Measurements from ENCODE around the gene RGMA.
"Not testable (repeated sequence)": the region's sequence is repeated elsewhere in the genome, so short reads cannot be mapped to it uniquely, and the experiment has no call there.

RGMA gene

DNA sequence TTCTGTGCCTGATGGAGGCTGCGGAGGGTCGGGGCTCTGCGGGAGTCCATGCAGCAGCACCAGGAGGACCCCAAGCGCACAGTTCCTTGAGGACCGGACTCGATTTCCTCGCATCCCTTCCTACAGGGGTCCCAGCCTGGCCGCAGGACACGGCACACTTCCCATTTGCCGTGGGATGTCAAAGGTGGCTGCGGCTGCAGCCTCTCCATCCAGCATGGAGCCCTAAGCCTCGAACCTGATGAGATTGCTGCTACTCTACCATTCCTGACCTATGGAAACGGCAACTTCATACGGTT is 40.6 kb downstream of the RGMA start:
- DNase-seq (ENCODE audit: low read depth) = no peak

DNA sequence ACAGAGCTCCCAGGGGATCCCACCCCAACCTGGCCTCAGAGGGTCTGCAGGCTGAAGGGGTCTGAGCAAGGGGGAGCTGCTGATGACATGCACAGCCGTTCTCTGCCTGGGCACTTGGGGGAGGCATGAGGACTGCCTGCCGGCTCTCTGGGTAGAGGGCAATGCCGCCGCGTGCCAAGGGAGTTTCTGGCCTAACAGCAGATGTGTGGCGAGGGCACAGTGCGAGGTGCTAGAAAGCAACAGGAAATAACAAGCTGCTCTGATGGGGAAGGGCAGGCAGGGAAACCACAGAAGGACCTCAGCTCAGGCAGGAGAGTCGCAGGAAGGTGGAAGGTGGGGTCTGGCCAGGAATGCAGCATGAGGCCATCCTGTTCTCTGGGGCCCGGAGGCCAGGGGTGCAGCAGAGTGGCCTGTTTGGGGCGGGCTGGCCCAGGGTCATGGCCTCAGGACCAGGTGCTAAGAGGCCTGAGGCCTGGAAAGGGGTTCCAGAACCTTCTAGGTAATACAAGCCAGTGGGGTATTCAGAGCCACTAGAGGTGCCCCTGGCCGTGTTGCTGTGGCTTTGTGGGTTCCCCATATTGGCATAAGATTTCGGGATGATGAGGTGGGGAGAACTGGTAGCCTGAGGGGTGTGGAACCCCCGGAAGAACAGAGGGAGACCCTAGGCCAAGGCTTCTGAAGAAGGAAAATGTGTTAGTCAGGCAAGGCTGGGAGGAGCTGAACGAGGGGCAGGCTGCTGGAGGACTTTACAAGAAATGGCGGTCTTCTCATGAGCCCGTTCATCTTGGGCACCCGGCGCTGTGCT is 41.2 kb downstream of the RGMA start:
- DNase-seq (ENCODE audit: low read depth) = no peak

DNA sequence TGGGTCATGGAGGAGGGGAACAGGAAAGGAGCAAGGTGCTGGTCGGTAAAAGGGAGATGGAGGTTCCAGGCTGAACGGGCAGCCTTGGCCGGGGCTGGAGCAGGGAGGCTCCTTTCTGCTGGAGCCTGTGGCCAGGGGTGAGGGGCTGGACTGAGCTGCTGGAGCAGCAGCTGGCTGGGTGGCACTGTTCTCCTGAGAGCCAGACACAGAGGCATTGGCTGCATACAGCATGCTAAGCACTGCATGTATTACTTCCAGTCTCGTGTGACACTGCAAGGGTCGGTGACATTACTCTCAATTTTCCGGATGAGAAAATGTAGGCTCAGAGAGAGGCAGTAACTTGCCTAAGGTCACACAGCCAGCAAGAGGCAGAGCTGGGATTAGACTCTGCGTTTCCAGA is 42.3 kb downstream of the RGMA start:
- DNase-seq (ENCODE audit: low read depth) = no peak

DNA sequence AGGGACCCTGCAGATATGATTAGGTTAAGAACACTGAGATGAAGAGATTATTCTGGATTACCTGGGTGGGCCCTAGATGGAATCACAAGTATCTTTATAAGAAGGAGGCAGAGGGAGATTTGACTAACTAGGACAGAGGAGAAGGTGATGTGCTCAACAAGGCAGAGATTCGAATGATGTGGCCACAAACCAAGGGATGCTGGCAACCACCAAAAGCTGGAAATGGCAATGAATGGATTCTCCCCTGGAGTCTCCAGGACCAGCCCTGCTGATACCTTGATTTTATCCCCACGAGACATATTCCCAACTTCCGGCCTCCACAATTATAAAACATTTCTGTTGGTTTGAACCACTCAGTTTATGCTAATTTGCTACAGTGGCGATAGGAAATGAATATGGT is 42.9 kb downstream of the RGMA start:
- DNase-seq (ENCODE audit: low read depth) = no peak

DNA sequence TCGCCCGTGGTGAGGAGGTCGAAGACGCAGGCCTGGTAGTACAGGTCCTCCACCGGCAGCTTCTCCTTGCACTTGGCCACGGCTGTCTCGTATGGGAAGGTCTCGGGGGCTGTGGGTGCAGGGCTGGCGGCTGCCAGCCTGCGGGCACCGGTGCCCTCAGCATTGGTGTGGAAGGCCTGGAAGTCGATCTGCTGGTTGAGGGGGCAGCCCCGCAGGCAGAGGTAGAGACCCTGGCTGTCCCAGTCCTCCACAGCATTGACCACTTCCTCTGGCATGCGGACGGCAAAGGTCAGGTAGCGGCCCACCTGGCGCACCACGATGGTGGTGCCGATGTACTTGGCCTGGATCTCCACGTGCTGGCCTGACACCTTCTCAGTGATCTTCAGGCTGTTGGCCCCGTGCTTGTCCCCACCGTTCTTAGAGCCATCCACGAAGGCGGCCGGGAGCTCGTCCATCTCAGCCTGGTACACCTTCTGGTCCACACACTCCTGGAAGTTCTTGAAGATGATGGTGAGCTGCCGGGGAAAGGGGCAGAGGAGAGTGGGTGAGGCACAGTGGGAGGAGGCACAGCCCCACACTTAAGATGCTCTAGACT is 43.7 kb downstream of the RGMA start:
- DNase-seq (ENCODE audit: low read depth) = no peak

DNA sequence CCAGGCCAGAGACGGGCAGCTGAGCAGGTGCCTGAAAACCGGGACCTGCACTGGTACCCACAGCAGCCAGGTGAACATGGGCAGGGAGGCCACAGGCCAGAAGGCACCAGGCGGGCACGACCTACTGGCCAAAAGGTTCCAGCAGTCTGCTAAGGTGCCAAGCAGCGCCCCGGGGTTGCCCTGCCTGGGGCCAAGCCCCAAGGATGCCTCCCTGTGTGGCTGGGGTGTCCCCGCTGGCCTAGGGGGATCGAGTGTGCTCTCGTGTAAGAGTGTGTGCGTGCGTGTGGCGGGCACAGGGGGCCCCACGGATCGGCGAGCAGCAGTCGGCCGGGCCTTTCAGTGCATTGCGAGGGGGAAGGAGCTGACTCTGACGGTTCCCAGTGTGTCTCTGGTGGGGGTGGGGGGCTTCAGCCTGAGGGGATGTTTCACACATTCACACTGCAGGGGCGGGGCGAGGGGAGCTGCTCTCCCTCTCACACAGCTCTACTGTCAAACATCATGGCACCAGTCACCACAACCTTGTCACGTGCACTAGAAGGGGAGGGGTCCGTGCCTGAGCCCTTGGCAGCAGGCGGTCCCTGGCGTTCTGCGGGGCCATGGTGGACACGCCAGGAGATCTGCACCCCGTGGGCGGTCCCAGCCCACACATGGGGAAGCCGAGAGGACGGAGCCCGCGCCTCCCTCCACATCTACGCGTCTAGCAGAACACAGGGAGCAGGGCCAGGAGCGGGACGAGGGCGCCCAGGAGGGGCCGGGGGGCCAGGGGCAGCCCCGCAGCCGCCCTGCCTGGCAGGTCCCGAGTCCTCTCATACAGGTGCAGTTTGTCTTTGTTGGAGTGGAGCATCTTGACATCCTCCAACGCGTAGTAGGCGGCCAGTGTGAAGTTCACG is 44.5 kb downstream of the RGMA start:
- DNase-seq (ENCODE audit: low read depth) = no peak

DNA sequence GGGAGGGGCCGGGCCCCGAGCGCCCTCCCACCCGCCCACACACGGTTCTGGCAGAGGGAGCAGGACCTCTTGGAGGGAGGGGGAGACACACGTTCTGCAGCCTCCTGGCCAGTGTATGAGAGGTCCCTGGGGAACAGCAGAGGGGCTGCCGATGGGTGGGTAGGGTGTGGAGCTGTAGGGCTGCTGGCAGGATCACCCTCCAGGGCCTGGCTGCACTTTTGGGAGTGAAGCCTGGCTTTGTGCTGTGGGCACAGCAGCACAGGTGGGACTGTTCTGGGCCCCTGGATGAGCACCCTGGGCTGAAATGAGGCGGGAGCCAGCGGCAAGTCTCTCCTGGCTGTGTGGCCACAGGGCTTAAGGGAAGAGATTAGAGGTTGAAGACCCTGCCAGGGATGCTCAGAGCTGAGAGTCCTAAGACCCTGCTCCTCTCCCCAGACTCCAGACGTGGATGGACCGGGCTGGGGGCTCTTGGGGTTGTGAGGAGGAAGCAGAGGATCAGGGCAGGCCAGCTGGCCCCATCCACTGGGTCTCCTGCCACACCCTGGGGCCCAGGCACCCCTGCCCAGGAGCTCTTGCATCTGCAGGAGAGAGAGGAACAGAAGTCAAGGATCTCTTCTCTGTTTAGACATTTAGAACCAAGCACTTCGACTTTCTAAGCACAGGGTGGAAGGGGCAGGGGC is 45.2 kb downstream of the RGMA start:
- DNase-seq (ENCODE audit: low read depth) = no peak

DNA sequence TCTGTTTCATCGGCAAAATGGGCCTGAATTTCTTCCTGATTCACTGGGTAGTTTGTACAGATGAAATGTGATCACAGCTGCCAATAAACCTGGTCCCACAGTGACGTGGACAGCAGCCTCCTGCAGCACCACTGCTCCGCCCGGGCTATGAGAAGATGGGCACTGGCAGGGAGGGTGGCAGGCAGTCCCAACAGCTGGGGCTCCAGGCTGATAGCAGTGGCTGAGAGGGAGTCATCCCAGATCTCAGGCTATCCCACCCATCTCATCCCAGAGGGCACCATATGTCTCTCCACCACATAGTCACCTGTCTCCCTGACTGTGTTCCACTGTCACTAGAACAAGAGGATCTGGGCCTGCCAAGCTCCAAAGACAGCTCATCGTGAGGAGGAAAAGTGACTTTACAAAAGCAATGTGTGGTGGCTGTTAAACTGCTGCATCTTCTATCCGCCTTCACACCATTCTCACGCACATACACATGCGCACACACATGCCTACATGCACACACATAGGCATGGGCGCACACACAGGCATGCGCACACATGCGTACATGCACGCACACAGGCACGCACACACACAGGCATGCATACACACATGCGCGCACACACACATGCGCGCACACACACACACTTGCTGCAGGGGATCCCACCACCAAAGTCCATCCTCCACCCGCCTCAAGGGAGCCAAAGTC is 46.2 kb downstream of the RGMA start:
- no peak for DNase-seq (ENCODE audit: low read depth)

DNA sequence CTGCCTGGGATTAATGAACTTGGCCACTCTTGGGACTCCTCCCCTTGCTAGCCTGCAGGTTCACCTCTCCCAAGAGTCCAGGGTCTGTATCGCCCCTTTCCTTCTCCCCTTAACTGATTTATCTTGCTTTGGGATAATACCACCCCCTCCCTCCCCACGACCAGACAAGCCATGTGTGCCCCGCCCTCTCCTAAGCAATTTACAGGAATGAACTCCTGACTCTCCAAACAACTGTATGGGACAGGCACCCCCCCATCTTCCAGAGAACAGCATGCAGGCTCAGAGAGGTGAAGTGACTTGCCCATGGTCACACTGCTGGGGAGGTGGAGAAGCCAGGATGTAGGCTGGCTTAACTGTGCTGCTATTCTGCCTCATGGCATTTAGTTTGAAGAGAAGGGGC is 46.8 kb downstream of the RGMA start:
- DNase-seq (ENCODE audit: low read depth) = no peak

DNA sequence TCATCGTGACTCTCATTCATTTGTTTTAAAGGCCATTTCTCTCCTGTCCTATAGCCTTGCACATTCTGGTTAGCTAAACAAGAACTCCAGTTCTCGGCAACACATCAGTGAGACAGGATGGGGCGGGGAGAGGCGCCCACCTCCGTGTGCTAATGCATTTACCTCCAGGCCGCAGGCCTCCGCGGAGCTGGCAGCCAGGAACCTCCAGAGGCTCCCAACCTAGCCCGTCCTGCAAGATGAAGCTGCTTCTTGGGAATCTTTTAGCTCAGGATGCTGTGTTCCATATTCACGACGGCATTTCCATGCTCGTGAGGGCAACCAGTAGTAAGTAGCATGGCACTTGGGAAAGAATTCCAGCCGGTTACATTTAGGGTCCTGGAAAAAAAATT is 47.9 kb downstream of the RGMA start:
- DNase-seq (ENCODE audit: low read depth) = no peak

DNA sequence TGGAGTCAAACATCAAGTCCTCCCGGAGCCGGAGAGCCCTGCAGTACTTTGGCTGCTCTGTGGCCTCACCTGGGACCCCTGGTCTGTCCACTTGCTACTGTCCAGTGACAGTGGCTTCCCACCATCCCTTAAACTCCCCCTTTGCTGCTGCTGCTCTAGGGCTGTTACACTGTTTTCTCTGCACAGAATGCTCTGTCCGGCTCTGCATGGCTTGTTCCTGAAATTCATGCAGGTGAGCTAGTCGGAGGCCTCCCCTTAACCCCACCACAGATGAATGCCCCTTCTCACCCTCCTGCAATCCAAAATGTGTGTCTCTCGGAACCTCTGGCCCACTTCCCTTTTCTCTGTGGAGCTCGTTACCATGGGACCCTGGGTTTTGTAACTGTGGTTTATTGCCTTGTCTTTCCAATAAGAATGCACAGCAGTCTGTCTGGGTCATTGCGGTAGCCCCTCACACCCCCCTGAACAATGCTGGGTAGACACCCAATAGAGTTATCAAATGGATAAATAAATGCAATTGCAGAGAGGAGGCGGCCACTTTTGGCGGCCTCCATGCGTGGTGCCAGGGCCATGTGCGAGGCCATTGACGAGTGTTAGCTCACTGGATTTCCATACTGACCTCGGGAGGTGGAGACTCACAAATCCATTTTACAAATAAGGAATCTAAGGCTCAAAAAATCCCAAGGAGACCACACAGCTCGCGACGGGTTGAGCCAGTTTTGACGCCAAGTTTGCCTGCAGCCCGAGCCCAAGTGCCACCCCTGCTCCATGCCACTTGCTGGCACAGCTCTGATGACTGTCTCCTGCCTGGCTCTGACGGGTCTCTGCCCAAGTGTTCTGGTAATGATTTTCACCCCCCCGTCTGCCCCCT is 48.5 kb downstream of the RGMA start:
- DNase-seq (ENCODE audit: low read depth) = no peak

DNA sequence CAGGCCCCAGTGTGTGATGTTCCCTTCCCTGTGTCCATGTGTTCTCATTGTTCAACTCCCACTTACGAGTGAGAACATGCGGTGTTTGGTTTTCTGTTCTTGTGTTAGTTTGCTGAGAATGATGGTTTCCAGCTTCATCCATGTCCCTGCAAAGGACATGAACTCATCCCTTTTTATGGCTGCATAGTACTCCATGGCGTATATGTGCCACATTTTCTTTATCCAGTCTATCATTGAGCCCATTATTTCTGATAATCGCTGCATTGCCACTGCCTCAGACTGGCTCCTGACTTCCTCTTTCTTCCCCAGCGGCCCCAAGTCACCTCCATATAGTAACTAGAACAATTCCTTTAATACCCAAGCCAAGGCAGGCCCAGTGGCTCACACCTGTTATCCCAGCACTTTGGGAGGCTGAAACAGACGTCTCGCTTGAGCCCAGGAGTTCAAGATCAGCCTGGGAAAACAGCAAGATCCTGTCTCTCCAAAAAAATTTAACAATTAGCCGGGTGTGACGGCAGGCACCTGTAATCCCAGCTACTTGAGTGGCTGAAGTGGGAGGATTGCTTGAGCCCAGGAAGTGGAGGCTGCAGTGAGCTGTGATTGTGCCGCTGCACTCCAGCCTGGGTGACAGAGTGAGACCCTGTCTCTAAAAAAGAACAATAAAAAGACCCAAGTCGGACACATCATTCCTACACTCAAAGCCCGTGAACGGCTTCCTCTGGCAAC is 49.3 kb downstream of the RGMA start:
- DNase-seq (ENCODE audit: low read depth) = not testable (repeated sequence)

DNA sequence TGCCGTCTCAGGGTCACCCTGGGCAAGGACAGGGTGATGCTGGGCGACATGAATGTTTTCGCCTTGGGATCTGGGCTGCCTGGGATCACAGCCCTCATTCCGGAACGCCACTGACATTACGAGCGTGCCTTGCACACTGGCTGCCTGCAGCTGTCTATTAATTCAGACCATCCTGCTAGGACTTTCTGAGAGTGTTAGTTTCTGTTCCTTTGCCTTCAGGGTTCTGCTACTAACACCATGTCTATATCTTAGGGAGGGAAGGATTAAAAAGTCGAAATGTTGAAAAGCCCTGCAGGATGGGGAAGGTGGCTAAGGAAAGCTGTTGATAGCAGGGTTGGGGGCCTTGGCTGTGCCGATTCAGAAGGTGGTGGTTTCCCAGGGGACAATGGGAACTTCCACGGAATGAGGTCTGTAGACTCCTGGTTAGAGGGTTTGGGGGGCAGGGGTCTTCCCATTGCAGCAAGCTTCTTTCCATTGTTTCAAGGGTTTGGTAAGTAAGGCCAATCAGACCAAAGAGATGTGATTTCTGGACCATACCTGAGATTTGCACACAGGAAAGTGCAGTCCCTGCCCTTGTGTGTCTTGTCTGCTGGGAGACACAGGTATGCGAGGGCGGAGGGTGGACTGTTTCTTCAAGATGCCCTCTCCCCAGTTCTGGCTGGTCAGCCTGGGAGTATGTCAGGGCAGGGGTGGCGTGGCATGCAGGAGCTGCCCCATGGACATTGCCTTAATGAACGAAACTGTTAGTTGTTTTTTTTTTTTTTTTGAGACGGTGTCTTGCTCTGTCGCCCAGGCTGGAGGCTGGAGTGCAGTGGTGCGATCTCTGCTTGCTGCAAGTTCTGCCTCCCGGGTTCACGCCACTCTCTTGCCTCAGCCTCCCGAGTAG is 50.9 kb downstream of the RGMA start:
- DNase-seq (ENCODE audit: low read depth) = no peak

DNA sequence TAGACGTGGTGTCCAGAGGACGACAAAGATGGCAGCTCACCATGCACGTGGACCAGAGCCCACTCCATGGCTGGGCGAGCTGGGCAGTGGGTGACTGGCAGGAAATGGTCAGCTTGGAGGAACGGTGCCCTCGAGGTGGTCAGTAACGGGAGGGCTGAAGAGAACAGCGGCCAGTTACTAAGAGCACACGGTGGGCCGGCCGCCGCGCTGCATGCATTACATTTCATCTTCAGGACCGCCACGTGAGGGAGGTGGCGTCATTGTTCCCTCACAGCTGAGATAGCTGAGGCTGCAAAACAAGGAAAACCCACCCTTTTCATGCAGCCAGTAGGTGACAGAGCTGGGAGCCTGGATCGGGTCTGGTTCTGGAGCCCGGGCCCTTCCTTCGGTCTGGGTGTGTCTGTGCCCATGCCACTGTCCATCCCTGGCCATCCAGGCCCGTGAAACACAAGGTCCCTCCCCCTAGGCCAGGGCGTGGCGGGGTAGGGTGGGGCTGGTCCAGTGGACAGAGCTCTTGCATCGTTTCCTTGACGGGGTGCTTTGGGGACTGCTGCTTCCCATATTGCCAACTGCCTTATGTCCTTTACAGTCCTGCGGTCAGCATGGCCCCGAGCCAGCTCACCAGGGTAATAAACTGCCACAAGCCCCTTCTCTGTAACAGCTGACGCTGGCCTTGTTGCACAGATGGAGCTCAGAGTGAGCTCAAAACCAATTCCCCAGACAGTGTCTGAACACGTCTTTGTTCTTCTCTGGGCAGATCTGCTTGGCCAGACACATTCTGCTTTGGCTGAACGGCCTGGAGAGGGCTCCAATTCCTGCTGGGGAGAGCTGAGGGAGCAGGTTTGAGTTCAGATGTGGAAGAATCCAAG is 51.8 kb downstream of the RGMA start:
- DNase-seq (ENCODE audit: low read depth) = no peak

DNA sequence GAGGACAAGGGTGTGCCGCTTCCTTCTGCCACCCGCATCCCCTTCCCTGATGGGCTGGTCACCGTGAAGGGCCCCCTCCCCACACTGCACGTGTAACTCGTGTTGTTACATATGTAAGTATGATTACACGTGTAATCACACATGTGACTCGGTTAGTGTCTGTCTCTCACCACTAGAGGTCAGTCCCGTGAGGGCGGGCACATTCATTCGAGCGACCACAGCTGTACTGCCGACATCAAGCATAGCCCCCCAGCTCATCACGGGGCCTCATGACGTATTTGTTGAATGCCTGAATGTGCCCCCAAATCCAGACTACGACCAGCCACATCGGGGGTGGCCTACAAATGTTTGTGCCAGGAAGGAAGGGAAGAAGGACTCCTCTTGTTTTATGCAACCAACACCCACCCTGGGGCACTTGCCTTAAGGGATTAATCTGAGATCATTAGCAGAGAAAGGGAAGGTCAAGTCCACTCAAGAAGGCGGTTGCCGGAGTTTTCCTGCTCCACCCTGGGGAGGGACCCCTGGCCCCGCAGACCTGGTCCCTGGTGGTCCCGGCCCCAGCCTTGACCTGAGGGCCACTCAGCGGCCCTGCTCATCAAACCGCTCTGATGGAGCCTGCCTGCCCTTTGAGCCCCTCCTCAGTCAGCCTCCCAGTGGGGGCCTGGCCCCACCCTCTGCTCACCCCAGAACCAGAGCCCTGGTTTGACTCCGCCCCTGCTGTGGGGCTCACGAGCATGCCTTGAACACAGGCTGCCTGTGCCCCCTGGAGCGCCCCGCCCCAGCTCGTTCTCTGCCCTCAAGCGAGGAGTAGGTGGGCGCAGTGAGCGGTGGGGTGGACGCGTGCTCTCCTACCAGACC is 52.8 kb downstream of the RGMA start:
- peak; percentile 30 for DNase-seq (ENCODE audit: low read depth)

DNA sequence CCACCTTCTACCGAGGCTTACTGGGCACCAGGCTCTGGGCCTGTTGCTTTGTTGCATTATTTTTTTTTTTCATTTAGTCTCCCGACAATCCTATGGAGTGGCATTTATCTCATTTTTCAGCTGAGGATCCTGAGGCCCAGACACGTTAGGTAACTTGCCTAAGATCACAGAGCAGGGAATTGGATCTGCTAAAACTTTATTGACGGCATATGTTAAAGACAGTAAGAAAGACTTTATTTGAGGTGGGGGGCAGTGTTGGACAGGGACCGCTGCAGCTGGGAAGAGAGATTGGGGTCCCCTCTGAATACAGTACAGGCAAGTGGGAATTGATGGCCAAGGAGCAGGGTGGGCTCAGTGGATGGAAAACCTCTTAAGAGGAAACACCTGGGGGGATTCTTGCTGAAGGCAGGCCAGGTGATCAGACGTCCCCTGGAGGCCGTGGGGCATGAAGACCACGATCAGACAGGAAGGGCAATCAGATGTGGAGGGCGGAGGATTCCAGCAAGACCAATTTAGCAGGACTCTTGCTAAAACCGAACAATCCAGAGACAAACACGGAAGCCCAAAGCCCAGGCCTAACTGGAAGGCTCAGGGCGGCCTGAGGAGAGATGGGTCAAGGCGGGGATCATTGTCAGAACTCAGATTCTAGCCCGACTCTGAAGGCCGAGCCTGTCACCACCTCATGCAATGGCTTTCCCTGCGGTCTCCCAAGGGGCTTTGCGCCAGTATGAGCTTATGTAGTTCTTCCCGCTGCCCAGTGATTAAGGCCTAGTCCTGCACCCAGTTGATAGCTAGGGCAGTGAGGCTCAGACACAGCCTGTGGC is 53.7 kb downstream of the RGMA start:
- no peak for DNase-seq (ENCODE audit: low read depth)
